Subcutaneous abdominal adipose tissue (tissue), 5 donors: ENCODE data around the gene CELF3.
A peak's percentile ranks its signal among the peaks of the same experiment; 100 is the strongest.

Source experiments
- H3K27ac ChIP-seq: one replicate; pipeline ENCODE4 v1.7.0; 2013; ENCODE audit warnings: low read depth, mild to moderate bottlenecking, inconsistent platforms, low read length, moderate library complexity
- H3K27me3 ChIP-seq, 5 donors: one replicate each; pipeline ENCODE4 v1.7.0; 2013; ENCODE audit warnings: low read length in 5 of 5, inconsistent platforms in 1 of 5; ENCODE audit not compliant: control insufficient read depth in 5 of 5, insufficient read depth in 4 of 5
- H3K36me3 ChIP-seq, 5 donors: one replicate each; pipeline ENCODE4 v1.7.0; 2013; ENCODE audit warnings: low read length in 5 of 5; ENCODE audit not compliant: control insufficient read depth in 5 of 5, insufficient read depth in 5 of 5
- H3K4me1 ChIP-seq, 5 donors: one replicate each; pipeline ENCODE4 v1.7.0; 2013; ENCODE audit warnings: low read length in 5 of 5, mild to moderate bottlenecking in 3 of 5, moderate library complexity in 1 of 5; ENCODE audit not compliant: control insufficient read depth in 5 of 5, insufficient read depth in 5 of 5
- H3K4me3 ChIP-seq, 5 donors: one replicate each; pipeline ENCODE4 v1.7.0; 2013; ENCODE audit warnings: low read length in 5 of 5, low read depth in 1 of 5
- H3K9ac ChIP-seq, 5 donors: one replicate each; pipeline ENCODE4 v1.7.0; 2013; ENCODE audit warnings: low read length in 5 of 5, mild to moderate bottlenecking in 4 of 5, moderate library complexity in 3 of 5
- H3K9me3 ChIP-seq, 5 donors: one replicate each; pipeline ENCODE4 v1.7.0; 2013; ENCODE audit warnings: low read length in 5 of 5; ENCODE audit not compliant: control insufficient read depth in 5 of 5
- donor health status: healthy.
- donor health status: healthy.
- donor health status: healthy.
- donor health status: healthy.
- donor health status: healthy.

Gene CELF3

DNA sequence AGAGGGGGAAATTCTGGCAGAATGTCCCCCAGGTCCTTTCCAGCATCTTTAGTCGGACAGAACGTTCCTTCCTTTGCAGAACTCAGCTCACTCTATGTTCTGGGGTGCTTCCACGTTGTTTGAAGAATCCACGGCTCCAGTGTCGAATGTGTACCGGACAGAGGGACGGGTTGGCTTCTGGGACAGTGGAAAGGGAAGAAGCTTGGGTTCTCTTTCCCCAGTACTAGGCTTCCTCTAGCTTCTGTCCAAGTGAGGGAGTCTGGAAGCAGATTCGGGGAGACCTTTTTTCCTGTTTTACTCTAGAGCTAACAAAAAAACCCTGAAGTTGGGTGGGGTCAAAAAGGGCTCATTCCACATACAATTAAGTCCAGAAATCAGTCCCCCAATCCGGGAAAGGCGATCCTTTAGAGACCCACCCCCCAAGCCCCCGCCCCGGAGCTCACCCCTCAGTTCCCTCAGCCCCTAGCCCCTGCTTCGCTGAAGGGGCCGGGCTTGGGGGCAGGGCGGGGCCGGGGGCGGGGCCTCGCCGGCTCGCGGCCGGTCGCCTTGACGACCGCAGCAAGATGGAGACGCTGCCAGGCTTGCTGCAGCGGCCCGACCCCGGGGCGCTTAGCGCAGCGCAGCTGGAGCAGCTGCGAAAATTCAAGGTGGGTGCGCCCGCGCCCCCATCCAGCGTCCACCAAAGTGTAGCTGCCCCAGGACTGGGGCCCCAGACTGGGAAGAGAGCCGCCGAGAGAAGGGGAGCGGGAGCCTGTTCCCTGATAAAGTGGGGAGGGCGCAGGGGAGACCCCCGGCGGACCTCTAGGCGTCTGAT, 4.6 kb upstream of the CELF3 start, which contains the start of gene RIIAD1:
TSS of gene RIIAD1 (plus strand) at position 549 of the 814 bp plus-strand sequence. CDS start at position 564, 15 bp downstream.
- H3K4me1 ChIP-seq: peaks cover 0 to 21% (median 20%) of the 10 kb centered on the region in 5 donors
- no peak within 1 kb of the TSS for H3K27ac ChIP-seq
- no peaks in the 10 kb centered on the region for H3K36me3 ChIP-seq
- H3K9me3 ChIP-seq: no peaks in the 10 kb centered on the region
- peak within 1 kb of the TSS; percentile 52 to 72 (median 57) for H3K4me3 ChIP-seq
- peak within 1 kb of the TSS in 4 of 5 donors; percentile 33 to 62 (median 47) for H3K9ac ChIP-seq
- H3K27me3 ChIP-seq: peaks cover 18 to 35% (median 26%) of the 10 kb centered on the region in 5 donors

DNA sequence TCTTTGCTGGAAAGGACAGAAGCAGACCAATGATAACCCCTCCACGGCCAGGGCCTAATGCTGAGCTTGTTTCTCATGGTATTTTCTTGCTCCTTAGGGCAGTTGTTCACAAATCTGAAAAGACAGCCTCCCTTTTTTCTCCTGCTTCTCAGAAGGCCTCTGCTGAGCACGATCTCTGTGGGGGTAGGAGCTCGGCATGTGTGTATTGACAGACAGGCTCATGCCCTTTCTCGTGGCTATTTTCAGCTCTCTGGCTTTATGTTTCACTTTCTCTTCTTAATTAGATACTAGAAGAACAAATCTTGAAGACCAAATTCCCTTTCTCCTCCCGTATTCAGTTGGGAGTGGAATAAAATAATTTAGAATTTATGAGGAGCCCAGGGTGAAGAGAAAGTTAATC, 4.0 kb upstream of the CELF3 start:
- Histone ChIP-seq H3K27ac (no peak overlapping the region), H3K9me3 (no peaks in the 10 kb centered on the region), H3K9ac (peak overlapping the region in 2 of 5 donors; percentile 33 to 51), H3K36me3 (no peaks in the 10 kb centered on the region), H3K27me3 (peaks cover 24 to 37% (median 28%) of the 10 kb centered on the region in 5 donors), H3K4me3 (peak overlapping the region; percentile 48 to 72 (median 56)), H3K4me1 (peaks cover 0 to 21% (median 20%) of the 10 kb centered on the region in 5 donors)

DNA sequence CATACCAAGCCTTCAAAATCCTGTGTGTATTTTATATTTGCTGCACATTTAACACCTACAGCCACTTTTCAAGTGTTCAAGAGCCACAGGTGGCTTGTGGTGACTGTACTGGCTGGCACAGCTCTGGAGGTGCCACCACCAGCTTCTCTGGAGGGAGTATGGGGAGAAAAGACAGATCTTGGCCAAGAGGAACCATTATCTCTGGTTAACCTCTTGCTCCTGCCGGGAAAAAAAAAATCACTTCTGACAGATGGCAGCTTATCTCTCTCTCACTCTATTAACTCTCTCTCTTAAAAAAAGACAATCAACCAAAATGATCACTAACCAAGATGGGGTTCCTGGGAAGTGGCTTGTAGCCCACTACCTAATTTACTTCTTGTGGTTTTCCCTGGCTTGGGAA, 3.5 kb upstream of the CELF3 start:
- Histone ChIP-seq H3K9ac (no peak overlapping the region), H3K4me3 (peak overlapping the region in 2 of 5 donors; percentile 56 to 60), H3K27ac (no peak overlapping the region)

DNA sequence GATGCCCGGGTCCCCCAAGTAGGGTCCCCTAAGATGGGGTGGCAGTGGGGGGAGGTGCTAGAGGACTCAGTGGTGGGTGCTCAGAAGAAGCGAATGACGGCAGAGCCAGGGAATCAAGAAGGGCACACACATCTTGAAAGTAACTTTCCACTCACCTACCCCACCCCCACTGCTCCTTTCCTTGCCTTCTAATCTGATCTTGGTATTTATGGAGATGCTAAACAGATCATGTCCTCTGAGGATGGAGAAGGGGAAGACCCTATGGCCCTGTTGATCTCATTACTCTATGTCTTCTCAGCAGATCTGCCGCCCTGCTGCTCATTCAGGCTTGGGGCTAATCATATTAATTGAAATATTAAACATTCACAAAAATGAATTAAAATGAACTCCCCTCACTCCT, 2.1 kb upstream of the CELF3 start:
- H3K27ac ChIP-seq: no peak overlapping the region
- peaks cover 0 to 21% (median 20%) of the 10 kb centered on the region in 5 donors for H3K4me1 ChIP-seq
- H3K36me3 ChIP-seq: no peaks in the 10 kb centered on the region
- H3K4me3 ChIP-seq: no peak overlapping the region
- H3K9me3 ChIP-seq: no peaks in the 10 kb centered on the region
- no peak overlapping the region for H3K9ac ChIP-seq
- peaks cover 24 to 39% (median 29%) of the 10 kb centered on the region in 5 donors for H3K27me3 ChIP-seq

More for the DNA sequence above, 3.5 kb upstream of the CELF3 start:
- H3K4me1 ChIP-seq: peaks cover 0 to 21% (median 20%) of the 10 kb centered on the region in 5 donors
- peaks cover 27 to 34% (median 31%) of the 10 kb centered on the region in 5 donors for H3K27me3 ChIP-seq
- no peaks in the 10 kb centered on the region for H3K36me3 ChIP-seq
- no peaks in the 10 kb centered on the region for H3K9me3 ChIP-seq

DNA sequence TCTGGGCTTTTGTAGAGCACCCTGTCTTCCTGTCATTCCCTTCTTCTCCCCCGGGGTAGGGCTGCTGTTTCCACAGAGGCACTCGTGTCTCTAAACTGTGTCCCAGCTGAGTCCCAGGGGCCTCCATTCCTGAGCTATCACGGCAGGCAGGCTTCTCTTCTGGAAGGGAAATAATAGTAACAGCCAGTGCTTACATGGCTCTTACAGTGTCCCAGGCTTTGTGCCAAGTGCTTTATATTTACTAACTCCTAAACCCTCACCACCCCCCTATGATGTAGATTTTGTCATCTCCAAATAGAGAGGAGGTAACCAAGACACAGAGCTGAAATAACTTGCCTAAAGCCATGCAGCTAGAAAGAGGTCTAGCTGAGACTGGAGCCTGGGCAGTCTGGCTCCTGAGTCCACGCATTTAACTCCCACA, 1.4 kb upstream of the CELF3 start:
- Histone ChIP-seq H3K27ac (no peak overlapping the region), H3K4me1 (peaks cover 0 to 21% (median 20%) of the 10 kb centered on the region in 5 donors), H3K27me3 (peaks cover 26 to 40% (median 31%) of the 10 kb centered on the region in 5 donors), H3K36me3 (no peaks in the 10 kb centered on the region), H3K9me3 (no peaks in the 10 kb centered on the region), H3K9ac (no peak overlapping the region), H3K4me3 (no peak overlapping the region)

DNA sequence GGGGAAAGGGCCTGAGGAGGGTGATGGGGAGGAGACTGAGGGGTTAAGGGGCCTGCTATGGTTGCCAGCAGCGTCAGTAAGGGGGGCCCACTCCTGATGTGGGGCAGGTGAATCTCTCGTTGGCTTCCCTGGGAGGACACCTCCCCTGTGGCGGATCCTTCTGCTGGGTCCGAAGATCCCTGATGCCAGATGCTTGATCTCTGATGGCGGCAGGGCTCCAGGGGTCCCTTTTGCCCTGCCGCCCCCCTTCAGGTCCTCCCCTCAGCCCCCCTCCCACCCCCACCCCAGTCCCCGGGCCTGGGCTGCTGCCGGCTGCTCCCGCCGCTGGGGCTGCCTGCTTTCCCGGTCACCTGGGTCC, 219 bp downstream of the CELF3 start:
- Histone ChIP-seq H3K4me3 (no peak overlapping the region), H3K4me1 (peaks cover 0 to 14% (median 13%) of the 10 kb centered on the region in 5 donors), H3K27ac (no peak overlapping the region), H3K9ac (no peak overlapping the region), H3K36me3 (no peaks in the 10 kb centered on the region), H3K9me3 (no peaks in the 10 kb centered on the region), H3K27me3 (peaks cover 26 to 48% (median 42%) of the 10 kb centered on the region in 5 donors)

DNA sequence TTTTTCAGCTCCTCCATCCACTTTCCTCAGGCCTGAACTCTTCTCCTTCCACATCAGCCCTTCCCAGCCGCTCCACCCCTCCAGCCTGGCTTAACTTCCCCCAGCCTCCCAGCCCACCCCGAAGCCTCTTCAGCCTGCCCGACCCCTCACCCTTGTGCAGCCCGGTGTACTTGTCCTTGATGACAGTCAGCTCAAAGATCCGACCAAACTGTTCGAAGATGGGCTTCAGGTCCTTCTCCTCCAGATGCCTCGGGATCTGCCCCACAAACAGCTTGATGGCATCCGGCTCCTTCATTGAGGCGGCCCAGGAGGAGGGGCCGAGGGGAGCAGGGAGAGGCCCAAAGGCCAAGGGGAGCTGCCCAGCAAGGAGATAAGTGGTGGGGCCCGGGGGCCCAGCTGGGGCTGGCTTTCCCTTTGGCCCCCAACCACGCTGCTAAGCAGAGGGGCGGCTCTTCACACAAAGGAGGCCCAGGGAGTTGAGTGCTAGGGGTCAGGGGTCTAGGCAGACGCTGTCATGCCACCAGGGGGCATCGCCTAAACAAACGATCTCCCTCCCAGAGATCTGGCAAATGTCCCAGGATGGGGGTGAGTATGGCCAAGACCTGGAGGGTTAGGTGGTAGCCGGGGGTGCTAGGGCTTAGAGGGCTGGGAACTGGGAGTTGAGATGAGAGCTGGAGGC, 738 bp downstream of the CELF3 start:
- H3K27ac ChIP-seq: no peak overlapping the region
- H3K9me3 ChIP-seq: no peaks in the 10 kb centered on the region
- H3K27me3 ChIP-seq: peaks cover 26 to 51% (median 43%) of the 10 kb centered on the region in 5 donors
- no peak overlapping the region for H3K9ac ChIP-seq
- H3K4me3 ChIP-seq: no peak overlapping the region
- peaks cover 0 to 11% (median 10%) of the 10 kb centered on the region in 5 donors for H3K4me1 ChIP-seq
- no peaks in the 10 kb centered on the region for H3K36me3 ChIP-seq

- no peak overlapping the region for H3K4me3 ChIP-seq
- H3K9me3 ChIP-seq: no peaks in the 10 kb centered on the region
- no peaks in the 10 kb centered on the region for H3K36me3 ChIP-seq
- no peak overlapping the region for H3K9ac ChIP-seq
- H3K27me3 ChIP-seq: peaks cover 26 to 52% (median 45%) of the 10 kb centered on the region in 5 donors
- H3K4me1 ChIP-seq: peaks cover 0 to 8% (median 3%) of the 10 kb centered on the region in 5 donors
- no peak overlapping the region for H3K27ac ChIP-seq
Observed at GRCh38 chr1:151714820-151715725, 1.5 kb downstream of the CELF3 start.

DNA sequence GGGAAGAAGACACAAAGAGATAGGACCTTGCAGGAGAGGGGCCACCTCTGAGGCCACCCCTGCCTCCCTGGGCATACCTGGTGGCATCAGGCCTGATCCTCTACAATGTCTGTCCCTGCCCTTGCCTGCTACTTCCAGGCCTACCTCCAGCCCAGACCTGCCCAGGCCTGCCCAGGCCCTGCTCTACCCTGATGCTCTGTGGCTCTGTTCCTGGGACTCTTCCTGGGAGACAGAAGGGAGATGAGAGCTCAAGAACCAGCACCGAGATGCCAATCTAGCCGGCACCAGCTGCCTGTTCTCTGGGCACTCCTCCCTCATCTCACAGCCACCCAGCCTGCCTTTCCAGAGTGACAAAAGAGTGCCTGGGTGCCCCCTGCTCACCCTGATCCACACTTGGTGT, 2.7 kb downstream of the CELF3 start:
- Histone ChIP-seq H3K36me3 (no peaks in the 10 kb centered on the region), H3K9me3 (no peaks in the 10 kb centered on the region), H3K27me3 (peaks cover 31 to 56% (median 49%) of the 10 kb centered on the region in 5 donors), H3K27ac (no peak overlapping the region), H3K4me1 (peaks cover 0 to 8% (median 3%) of the 10 kb centered on the region in 5 donors), H3K9ac (no peak overlapping the region), H3K4me3 (no peak overlapping the region)
